ENCODE results near the gene TNIP3.

Gene TNIP3

GRCh38 chr4:121155893-121156292, 8.2 kb downstream of the TNIP3 start:
- Histone ChIP-seq H3K27me3 (no peaks in the 10 kb centered on the region), H3K4me1 (peaks cover 59% of the 10 kb centered on the region), H3K27ac (no peak overlapping the region), H3K36me3 (no peaks in the 10 kb centered on the region), H3K4me2 (peak overlapping the region; percentile 91), H3K4me3 (0 out of 2 replicates have a peak overlapping the region, but pooled peaks have one; percentile 68), H3K9me3 (no peaks in the 10 kb centered on the region), H3K9ac (no peak overlapping the region), H4K20me1 (no peaks in the 10 kb centered on the region)
- no peak for TF ChIP-seq Cebpa-rat (IDR thresholded peaks at IDR 0.05)

GRCh38 chr4:121154103-121154515, 10.0 kb downstream of the TNIP3 start:
- peak overlapping the region; percentile 44 for H3K27ac ChIP-seq
- peak overlapping the region; percentile 29; the same call in 1 of the 2 replicates for H3K9ac ChIP-seq

GRCh38 chr4:121151942-121152341, 12.2 kb downstream of the TNIP3 start:
- Histone ChIP-seq H4K20me1 (no peaks in the 10 kb centered on the region), H3K4me1 (peaks cover 45% of the 10 kb centered on the region), H3K9me3 (no peaks in the 10 kb centered on the region), H3K4me2 (no peak overlapping the region), H3K4me3 (no peak overlapping the region), H3K36me3 (no peaks in the 10 kb centered on the region), H3K27ac (no peak overlapping the region), H3K27me3 (no peaks in the 10 kb centered on the region), H3K9ac (no peak overlapping the region)
- TF ChIP-seq Cebpa-rat (IDR thresholded peaks at IDR 0.05) = no peak

More at GRCh38 chr4:121154103-121154515, 10.0 kb downstream of the TNIP3 start:
- Histone ChIP-seq H3K27me3 (no peaks in the 10 kb centered on the region), H3K4me3 (peak overlapping the region; percentile 49; the same call in 1 of the 2 replicates), H3K4me1 (peaks cover 59% of the 10 kb centered on the region), H3K9me3 (no peaks in the 10 kb centered on the region), H3K4me2 (peak overlapping the region; percentile 90), H4K20me1 (no peaks in the 10 kb centered on the region), H3K36me3 (no peaks in the 10 kb centered on the region)
- no peak for TF ChIP-seq Cebpa-rat (IDR thresholded peaks at IDR 0.05)

GRCh38 chr4:121150486-121150885, 13.6 kb downstream of the TNIP3 start:
- no peak overlapping the region for H3K4me2 ChIP-seq
- H4K20me1 ChIP-seq = no peaks in the 10 kb centered on the region
- no peaks in the 10 kb centered on the region for H3K27me3 ChIP-seq
- no peaks in the 10 kb centered on the region for H3K36me3 ChIP-seq
- H3K9me3 ChIP-seq = no peaks in the 10 kb centered on the region
- H3K4me1 ChIP-seq = peaks cover 30% of the 10 kb centered on the region
- no peak overlapping the region for H3K4me3 ChIP-seq
- H3K27ac ChIP-seq = no peak overlapping the region
- no peak overlapping the region for H3K9ac ChIP-seq
- no peak for TF ChIP-seq Cebpa-rat (IDR thresholded peaks at IDR 0.05)

- Histone ChIP-seq H3K9me3 (no peaks in the 10 kb centered on the region), H3K27me3 (no peaks in the 10 kb centered on the region), H3K4me1 (peaks cover 26% of the 10 kb centered on the region), H3K4me2 (no peak overlapping the region), H3K9ac (no peak overlapping the region), H3K36me3 (no peaks in the 10 kb centered on the region), H3K4me3 (no peak overlapping the region), H3K27ac (no peak overlapping the region), H4K20me1 (no peaks in the 10 kb centered on the region)
- TF ChIP-seq Cebpa-rat (IDR thresholded peaks at IDR 0.05) = no peak
Measured at GRCh38 chr4:121150003-121150402, 14.1 kb downstream of the TNIP3 start.

- H3K9me3 ChIP-seq = no peaks in the 10 kb centered on the region
- no peak for TF ChIP-seq Cebpa-rat (IDR thresholded peaks at IDR 0.05)
- no peaks in the 10 kb centered on the region for H3K27me3 ChIP-seq
- H3K4me2 ChIP-seq = no peak overlapping the region
- no peaks in the 10 kb centered on the region for H4K20me1 ChIP-seq
- H3K36me3 ChIP-seq = no peaks in the 10 kb centered on the region
- no peak overlapping the region for H3K27ac ChIP-seq
- peaks cover 12% of the 10 kb centered on the region for H3K4me1 ChIP-seq
- H3K4me3 ChIP-seq = no peak overlapping the region
- H3K9ac ChIP-seq = no peak overlapping the region
Measured at GRCh38 chr4:121148621-121149020, 15.5 kb downstream of the TNIP3 start.

- Histone ChIP-seq H3K9me3 (no peaks in the 10 kb centered on the region), H3K4me1 (peaks cover 6% of the 10 kb centered on the region; the same call in 1 of the 2 replicates), H3K36me3 (no peaks in the 10 kb centered on the region), H3K4me2 (no peak overlapping the region), H3K9ac (no peak overlapping the region), H4K20me1 (no peaks in the 10 kb centered on the region), H3K27me3 (no peaks in the 10 kb centered on the region), H3K27ac (no peak overlapping the region), H3K4me3 (no peak overlapping the region)
- no peak for TF ChIP-seq Cebpa-rat (IDR thresholded peaks at IDR 0.05)
Measured at GRCh38 chr4:121148000-121148399, 16.1 kb downstream of the TNIP3 start.

GRCh38 chr4:121146530-121146929, 17.6 kb downstream of the TNIP3 start:
- no peaks in the 10 kb centered on the region for H3K36me3 ChIP-seq
- no peaks in the 10 kb centered on the region for H4K20me1 ChIP-seq
- TF ChIP-seq Cebpa-rat (IDR thresholded peaks at IDR 0.05) = no peak
- no peaks in the 10 kb centered on the region for H3K4me1 ChIP-seq
- no peak overlapping the region for H3K9ac ChIP-seq
- no peaks in the 10 kb centered on the region for H3K27me3 ChIP-seq
- no peak overlapping the region for H3K27ac ChIP-seq
- no peak overlapping the region for H3K4me2 ChIP-seq
- no peak overlapping the region for H3K4me3 ChIP-seq
- H3K9me3 ChIP-seq = no peaks in the 10 kb centered on the region

- no peak overlapping the region for H3K4me2 ChIP-seq
- no peaks in the 10 kb centered on the region for H3K4me1 ChIP-seq
- H3K27me3 ChIP-seq = no peaks in the 10 kb centered on the region
- no peaks in the 10 kb centered on the region for H4K20me1 ChIP-seq
- H3K9me3 ChIP-seq = no peaks in the 10 kb centered on the region
- TF ChIP-seq Cebpa-rat (IDR thresholded peaks at IDR 0.05) = no peak
- no peak overlapping the region for H3K9ac ChIP-seq
- no peak overlapping the region for H3K4me3 ChIP-seq
- no peak overlapping the region for H3K27ac ChIP-seq
- no peaks in the 10 kb centered on the region for H3K36me3 ChIP-seq
Measured at GRCh38 chr4:121145430-121145829, 18.7 kb downstream of the TNIP3 start.

- no peaks in the 10 kb centered on the region for H3K9me3 ChIP-seq
- H3K27ac ChIP-seq = no peak overlapping the region
- H3K4me2 ChIP-seq = no peak overlapping the region
- TF ChIP-seq Cebpa-rat (IDR thresholded peaks at IDR 0.05) = no peak
- H3K9ac ChIP-seq = no peak overlapping the region
- no peaks in the 10 kb centered on the region for H3K27me3 ChIP-seq
- H3K36me3 ChIP-seq = no peaks in the 10 kb centered on the region
- peaks cover 6% of the 10 kb centered on the region for H3K4me1 ChIP-seq
- no peak overlapping the region for H3K4me3 ChIP-seq
- no peaks in the 10 kb centered on the region for H4K20me1 ChIP-seq
Measured at GRCh38 chr4:121144021-121144420, 20.1 kb downstream of the TNIP3 start.

- Histone ChIP-seq H3K9ac (no peak overlapping the region), H3K36me3 (no peaks in the 10 kb centered on the region), H3K27me3 (no peaks in the 10 kb centered on the region), H4K20me1 (no peaks in the 10 kb centered on the region), H3K4me3 (no peak overlapping the region), H3K9me3 (no peaks in the 10 kb centered on the region), H3K27ac (no peak overlapping the region), H3K4me1 (peaks cover 6% of the 10 kb centered on the region), H3K4me2 (no peak overlapping the region)
- no peak for TF ChIP-seq Cebpa-rat (IDR thresholded peaks at IDR 0.05)
Measured at GRCh38 chr4:121143131-121143530, 21.0 kb downstream of the TNIP3 start.

All from BLaER1 (cell line).